GM19395 (cell line): ENCODE data around the gene ZFTA.
"Not testable (repeated sequence)": the region's sequence is repeated elsewhere in the genome, so short reads cannot be mapped to it uniquely, and the experiment has no call there.

ENCODE experiments used
- ATAC-seq: cut with Tn5 transposase; IDR thresholded peaks from one replicate; pipeline ENCODE4 v1.9.1; 2021; ENCODE audit warnings: mild to moderate bottlenecking, moderate library complexity; ENCODE audit not compliant: unreplicated experiment

The ZFTA gene

GRCh38 chr11:63779039-63779438 lies 10.5 kb upstream of the ZFTA start:
- no peak for ATAC-seq

GRCh38 chr11:63775191-63775590 lies 6.6 kb upstream of the ZFTA start:
- no peak for ATAC-seq

GRCh38 chr11:63771741-63772318 lies 3.3 kb upstream of the ZFTA start:
- ATAC-seq = not testable (repeated sequence)

- no peak for ATAC-seq
Observed at GRCh38 chr11:63770763-63771162, 2.2 kb upstream of the ZFTA start.

DNA sequence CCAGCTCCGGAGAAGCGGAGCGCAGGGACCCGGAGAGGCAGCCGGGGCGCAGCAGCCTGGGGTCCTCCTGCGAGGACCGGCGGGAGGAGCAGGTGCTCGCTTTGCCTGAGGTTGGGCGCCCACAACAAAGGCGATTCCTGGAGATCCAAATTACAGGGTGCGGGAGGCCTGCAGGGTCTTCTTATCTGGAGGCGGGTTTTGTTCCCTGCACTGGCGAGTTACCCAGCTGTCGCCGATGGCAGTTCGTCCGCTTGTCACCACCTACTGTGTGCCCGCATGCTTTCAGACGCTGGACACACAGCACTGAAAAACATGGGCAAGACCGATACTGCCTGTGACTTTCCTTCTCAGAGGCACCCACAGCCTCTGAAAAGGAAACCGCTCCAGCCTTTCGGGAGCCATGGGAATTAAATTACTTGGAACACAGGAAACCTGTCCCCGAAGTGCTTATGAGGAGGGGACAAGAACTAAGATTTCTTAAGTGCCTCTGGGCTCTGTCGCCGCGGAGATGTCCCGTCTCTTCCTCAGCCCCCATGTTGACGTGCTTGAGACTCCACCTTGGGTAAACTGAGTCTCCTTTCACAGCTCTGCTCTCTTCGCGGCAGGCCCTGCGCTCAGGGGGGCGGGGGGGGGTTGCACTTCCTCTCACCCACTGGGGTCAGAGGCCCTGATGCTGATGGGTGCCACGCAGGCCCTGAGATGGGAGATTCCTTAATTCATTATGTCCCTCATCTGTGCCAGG lies 1.3 kb upstream of the ZFTA start:
- ATAC-seq = no peak

DNA sequence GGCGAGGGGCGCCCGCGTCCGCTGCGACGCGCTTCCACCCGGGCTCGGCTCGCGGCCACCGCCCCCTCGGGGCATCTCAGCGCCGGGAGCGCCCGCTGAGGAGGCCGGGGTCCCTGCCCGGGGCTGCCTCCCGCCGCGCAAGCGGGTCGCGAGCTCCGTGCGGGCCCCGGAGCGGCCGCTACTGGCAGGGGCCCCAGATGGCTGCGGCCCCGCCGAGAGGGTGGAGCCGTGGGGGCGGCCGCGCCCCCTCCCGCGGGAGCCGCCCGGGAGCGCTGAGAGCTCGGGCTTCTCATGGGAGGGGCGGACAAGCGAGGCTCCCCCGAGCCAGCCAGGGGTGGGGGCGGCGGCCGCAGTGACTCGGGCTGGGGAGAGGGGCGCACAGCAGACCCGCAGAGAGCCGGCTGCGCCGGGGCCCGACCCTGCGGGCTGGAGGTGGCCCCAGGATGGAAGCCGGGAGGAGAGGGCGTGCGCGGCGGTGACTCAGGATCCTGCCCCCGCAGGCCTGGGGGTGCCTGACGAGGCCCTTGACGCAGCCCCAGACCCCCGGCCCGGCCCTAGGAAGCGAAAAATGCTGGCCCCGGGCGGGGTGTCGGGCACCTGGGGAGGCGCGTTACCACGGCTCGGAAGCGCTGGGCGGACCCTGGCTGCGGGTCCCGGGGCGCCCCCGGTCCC lies 603 bp upstream of the ZFTA start:
- ATAC-seq = peak; percentile 37

GRCh38 chr11:63767565-63768236 lies 874 bp downstream of the ZFTA start:
- ATAC-seq = no peak

- ATAC-seq = no peak
Observed at GRCh38 chr11:63767267-63767564, 1.4 kb downstream of the ZFTA start.

- ATAC-seq = no peak
Observed at GRCh38 chr11:63766531-63767235, 1.9 kb downstream of the ZFTA start.

GRCh38 chr11:63765688-63766241 lies 2.8 kb downstream of the ZFTA start:
- ATAC-seq = no peak

- no peak for ATAC-seq
Observed at GRCh38 chr11:63764679-63765647, 3.6 kb downstream of the ZFTA start.

DNA sequence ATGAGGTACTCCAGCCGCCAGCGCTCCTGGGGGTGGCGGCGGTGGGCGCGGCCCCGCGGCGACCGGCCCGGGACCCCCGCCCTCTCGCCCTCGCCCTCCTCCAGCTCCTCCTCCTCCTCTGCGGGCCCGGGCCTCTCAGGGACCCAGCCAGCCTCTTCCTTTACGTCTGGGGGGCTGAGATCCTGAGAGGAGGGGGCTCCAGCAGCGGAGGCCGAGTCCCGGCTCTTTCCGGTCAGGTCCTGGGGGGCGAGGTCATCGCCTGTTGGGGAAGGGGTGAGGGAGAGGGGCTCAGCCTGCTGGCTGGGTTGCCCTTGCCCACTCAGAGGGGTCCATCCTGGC lies 4.3 kb downstream of the ZFTA start:
- ATAC-seq = no peak

- ATAC-seq = no peak
Observed at GRCh38 chr11:63763496-63764339, 4.9 kb downstream of the ZFTA start.

GRCh38 chr11:63762654-63763495 lies 5.7 kb downstream of the ZFTA start:
- no peak for ATAC-seq

DNA sequence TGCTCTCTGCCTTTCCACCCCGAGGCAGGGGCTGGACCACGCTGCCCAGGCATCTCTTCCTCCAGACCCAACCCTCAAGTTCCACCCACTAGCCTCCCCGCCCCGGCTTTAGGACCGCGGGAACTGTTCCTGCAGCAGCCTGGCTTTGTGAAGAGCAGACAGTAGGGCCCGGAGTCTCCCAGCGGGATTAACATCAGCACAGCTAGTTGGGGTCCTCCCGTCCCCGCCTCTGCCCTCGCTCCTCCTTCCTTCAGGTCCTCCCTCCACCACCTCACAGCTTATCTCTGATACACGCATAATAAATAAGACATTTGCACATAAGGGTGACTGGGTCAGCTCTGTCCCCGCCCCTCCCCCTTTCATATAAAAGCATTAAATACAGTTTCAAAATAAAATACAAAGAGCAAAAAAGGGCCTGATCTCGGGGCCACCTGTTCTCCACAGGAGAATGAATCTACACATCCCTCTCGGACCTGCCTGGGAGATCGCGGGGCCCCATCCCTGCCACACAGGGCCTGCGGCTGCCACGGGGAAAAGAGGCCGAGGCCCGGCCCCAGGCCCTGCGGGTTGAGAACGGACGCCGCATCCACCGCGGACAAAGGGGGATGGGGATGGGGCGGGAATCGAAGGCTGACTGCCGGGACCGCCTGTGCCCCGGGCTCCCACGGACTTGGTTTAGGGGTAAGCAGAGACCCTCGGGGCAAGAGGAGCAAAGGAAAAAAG lies 6.5 kb downstream of the ZFTA start:
- no peak for ATAC-seq

- no peak for ATAC-seq
Observed at GRCh38 chr11:63761188-63761587, 7.4 kb downstream of the ZFTA start.

GRCh38 chr11:63760487-63761079 lies 8.0 kb downstream of the ZFTA start:
- ATAC-seq = no peak
